Thyroid gland (tissue), 4 donors: Measurements from ENCODE around the gene PARP11. TPM values are rescaled to one million over a fixed set of nuclear protein-coding genes. Genes with fewer than 3 reads are reported as not detected.

Experiments
- DNase-seq, 2 donors: peaks; one replicate each; pipeline ENCODE4 v3.0.0-alpha.2; 2019
- H3K27ac ChIP-seq, 3 donors: fragments of 200-600 bp; sonication (generic); 1 replicate in 2 of 3; 2 replicates in 1 of 3; pipeline ENCODE4 v1.5.1; 2016 to 2019; ENCODE audit warnings: mild to moderate bottlenecking in 1 of 3, moderate library complexity in 1 of 3
- H3K27me3 ChIP-seq: fragments of 200-600 bp; sonication (generic); one replicate; pipeline ENCODE4 v1.5.1; 2019
- H3K36me3 ChIP-seq, 2 donors: fragments of 200-600 bp; sonication (generic); one replicate each; pipeline ENCODE4 v1.5.1; 2016 to 2019
- H3K4me1 ChIP-seq, 2 donors: fragments of 200-600 bp; sonication (generic); one replicate each; pipeline ENCODE4 v1.5.1; 2017 to 2019
- H3K4me3 ChIP-seq, 3 donors: fragments of 200-600 bp; sonication (generic); replicated peaks in 1 of 3; 1 replicate in 2 of 3; 2 replicates in 1 of 3; pipeline ENCODE4 v1.5.1; 2016; ENCODE audit warnings: mild to moderate bottlenecking in 1 of 3
- H3K9me3 ChIP-seq: fragments of 200-600 bp; sonication (generic); one replicate; pipeline ENCODE4 v1.5.1; 2017
- CTCF ChIP-seq, 6 experiments: fragments of 200-600 bp in 3 of 6; fragments of 450-650 bp in 3 of 6; sonication (generic) in 3 of 6; IDR thresholded peaks; one replicate each; pipeline ENCODE4 v1.5.1; 2016 to 2019; ENCODE audit warnings: antibody characterized with exemption in 6 of 6, mild to moderate bottlenecking in 2 of 6, inconsistent platforms in 1 of 6, moderate library complexity in 1 of 6
- POLR2A ChIP-seq, 2 donors: fragments of 450-650 bp; IDR thresholded peaks; one replicate each; pipeline ENCODE4 v1.6.1; 2017; ENCODE audit warnings: antibody characterized with exemption in 2 of 2, mild to moderate bottlenecking in 2 of 2, moderate library complexity in 1 of 2
- WGBS, 2 donors: methylation state at CpG; one replicate each; pipeline ENCODE4 v1.1.5; 2017; 5-methylcytosine and 5-hydroxymethylcytosine counted together
- intact Hi-C: fragments of 100-400 bp; cut with DNase I; formaldehyde crosslinking; loops from one replicate; pipeline ENCODE4 v1.15.1; 2023
- total RNA-seq, 4 donors: library from RNA; depleted of rRNA; stranded (reverse); fragments of >200 nt; gene quantifications; one replicate each; pipeline ENCODE4 v1.2.3, GENCODE V29; 2016

Gene PARP11
- total RNA-seq, 4 donors from 2014 or later = 8.7 to 26.2 (median 15.4) TPM

GRCh38 chr12:3920351-3921150, 47.4 kb upstream of the PARP11 start:
- Histone ChIP-seq H3K4me3 (no peak overlapping the region), H3K9me3 (no peaks in the 10 kb centered on the region), H3K36me3 (no peaks in the 10 kb centered on the region), H3K4me1 (peaks cover 0 to 3% of the 10 kb centered on the region in 2 donors), H3K27me3 (no peaks in the 10 kb centered on the region), H3K27ac (no peak overlapping the region)
- no peak for DNase-seq
- 25 to 29% methylated on average over 22 of the region's 22 CpGs for WGBS, 2 donors
- TF ChIP-seq POLR2A (IDR thresholded peaks at IDR 0.05) = no peak
- no peak for TF ChIP-seq CTCF (IDR thresholded peaks at IDR 0.05)
- intact Hi-C loops = no loop called here

- TF ChIP-seq CTCF (IDR thresholded peaks at IDR 0.05) (no peak), POLR2A (IDR thresholded peaks at IDR 0.05) (no peak)
- no peak overlapping the region for H3K27ac ChIP-seq
- no peaks in the 10 kb centered on the region for H3K9me3 ChIP-seq
- no peak for DNase-seq
- H3K27me3 ChIP-seq = no peaks in the 10 kb centered on the region
- no peaks in the 10 kb centered on the region for H3K4me1 ChIP-seq
- no peaks in the 10 kb centered on the region for H3K36me3 ChIP-seq
- no peak overlapping the region for H3K4me3 ChIP-seq
- intact Hi-C loops = no loop called here
- 76 to 87% methylated on average over 5 of the region's 5 CpGs for WGBS, 2 donors
These were observed 40.1 kb upstream of the PARP11 start for GRCh38 chr12:3913278-3913677.

- Histone ChIP-seq H3K9me3 (no peaks in the 10 kb centered on the region), H3K36me3 (no peaks in the 10 kb centered on the region), H3K27me3 (no peaks in the 10 kb centered on the region), H3K4me3 (no peak overlapping the region), H3K4me1 (no peaks in the 10 kb centered on the region), H3K27ac (no peak overlapping the region)
- no peak for TF ChIP-seq POLR2A (IDR thresholded peaks at IDR 0.05)
- TF ChIP-seq CTCF (IDR thresholded peaks at IDR 0.05) = no peak
- intact Hi-C loops = no loop called here
- DNase-seq = no peak
- WGBS, 2 donors = 89 to 91% methylated on average over 3 of the region's 3 CpGs
These were observed 39.7 kb upstream of the PARP11 start for GRCh38 chr12:3912863-3913262.

GRCh38 chr12:3911409-3911808, 38.2 kb upstream of the PARP11 start:
- Histone ChIP-seq H3K9me3 (no peaks in the 10 kb centered on the region), H3K4me1 (no peaks in the 10 kb centered on the region), H3K36me3 (no peaks in the 10 kb centered on the region), H3K27ac (no peak overlapping the region), H3K27me3 (no peaks in the 10 kb centered on the region), H3K4me3 (no peak overlapping the region)
- TF ChIP-seq CTCF (IDR thresholded peaks at IDR 0.05) = no peak
- no peak for TF ChIP-seq POLR2A (IDR thresholded peaks at IDR 0.05)
- no peak for DNase-seq
- 91 to 94% methylated on average over 1 of the region's 1 CpG for WGBS, 2 donors
- intact Hi-C loops = no loop called here

GRCh38 chr12:3905664-3906063, 32.5 kb upstream of the PARP11 start:
- no peaks in the 10 kb centered on the region for H3K36me3 ChIP-seq
- intact Hi-C loops = no loop called here
- no peaks in the 10 kb centered on the region for H3K4me1 ChIP-seq
- no peaks in the 10 kb centered on the region for H3K27me3 ChIP-seq
- no peak overlapping the region for H3K4me3 ChIP-seq
- H3K9me3 ChIP-seq = no peaks in the 10 kb centered on the region
- no peak overlapping the region for H3K27ac ChIP-seq
- TF ChIP-seq CTCF (IDR thresholded peaks at IDR 0.05) (no peak), POLR2A (IDR thresholded peaks at IDR 0.05) (no peak)
- WGBS, 2 donors = 79 to 86% methylated on average over 5 of the region's 5 CpGs
- DNase-seq = no peak
